Measurements from ENCODE around the gene ARL4A.
"Not testable (repeated sequence)": the region's sequence is repeated elsewhere in the genome, so short reads cannot be mapped to it uniquely, and the experiment has no call there.

Gene ARL4A

DNA sequence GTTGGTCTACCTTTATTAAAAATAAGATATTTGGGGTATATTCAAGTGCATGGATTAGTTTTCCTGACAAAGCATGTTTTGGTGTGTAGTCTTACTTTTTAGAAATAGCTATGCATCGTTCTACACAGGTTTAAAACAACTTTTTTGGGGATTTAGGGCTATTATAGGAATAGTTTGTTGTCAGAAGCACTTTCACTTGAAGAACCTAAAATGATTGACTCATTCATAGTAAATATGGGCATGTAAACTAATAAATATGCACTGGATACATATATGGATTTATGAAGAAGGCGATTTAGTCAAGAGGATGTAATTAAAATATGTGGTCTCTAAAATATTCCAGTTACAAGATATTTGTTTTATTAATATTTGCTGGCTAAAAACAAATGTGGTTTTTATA is 2.0 kb downstream of the ARL4A start:
- Histone ChIP-seq H3K4me2 (ENCODE audit: low read length) (no peak overlapping the region), H3K9ac (ENCODE audit: low read length) (no peak overlapping the region), H2AFZ (ENCODE audit: low read depth, low read length) (no peak overlapping the region), H3K9me3 (ENCODE audit: insufficient read depth, low read length) (no peaks in the 10 kb centered on the region), H4K20me1 (ENCODE audit: insufficient read depth, low read length) (no peaks in the 10 kb centered on the region), H3K4me3 (ENCODE audit: low read length) (no peak overlapping the region), H3K36me3 (replicated peaks; ENCODE audit: low read depth, low read length) (no peaks in the 10 kb centered on the region), H3K27ac (ENCODE audit: low read length) (no peak overlapping the region), H3K4me1 (ENCODE audit: low read length) (peaks cover 4% of the 10 kb centered on the region; the same call in 1 of the 2 replicates), H3K27me3 (ENCODE audit: low read depth, low read length) (no peaks in the 10 kb centered on the region), H3K79me2 (ENCODE audit: low read length) (no peaks in the 10 kb centered on the region)
- TF ChIP-seq, protein P1, sequence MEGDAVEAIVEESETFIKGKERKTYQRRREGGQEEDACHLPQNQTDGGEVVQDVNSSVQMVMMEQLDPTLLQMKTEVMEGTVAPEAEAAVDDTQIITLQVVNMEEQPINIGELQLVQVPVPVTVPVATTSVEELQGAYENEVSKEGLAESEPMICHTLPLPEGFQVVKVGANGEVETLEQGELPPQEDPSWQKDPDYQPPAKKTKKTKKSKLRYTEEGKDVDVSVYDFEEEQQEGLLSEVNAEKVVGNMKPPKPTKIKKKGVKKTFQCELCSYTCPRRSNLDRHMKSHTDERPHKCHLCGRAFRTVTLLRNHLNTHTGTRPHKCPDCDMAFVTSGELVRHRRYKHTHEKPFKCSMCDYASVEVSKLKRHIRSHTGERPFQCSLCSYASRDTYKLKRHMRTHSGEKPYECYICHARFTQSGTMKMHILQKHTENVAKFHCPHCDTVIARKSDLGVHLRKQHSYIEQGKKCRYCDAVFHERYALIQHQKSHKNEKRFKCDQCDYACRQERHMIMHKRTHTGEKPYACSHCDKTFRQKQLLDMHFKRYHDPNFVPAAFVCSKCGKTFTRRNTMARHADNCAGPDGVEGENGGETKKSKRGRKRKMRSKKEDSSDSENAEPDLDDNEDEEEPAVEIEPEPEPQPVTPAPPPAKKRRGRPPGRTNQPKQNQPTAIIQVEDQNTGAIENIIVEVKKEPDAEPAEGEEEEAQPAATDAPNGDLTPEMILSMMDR (IDR thresholded peaks at IDR 0.05; ENCODE audit: low read depth, low read length): no peak
- TF ChIP-seq EZH2phosphoT487 (IDR thresholded peaks at IDR 0.05; ENCODE audit: low read depth): no peak

DNA sequence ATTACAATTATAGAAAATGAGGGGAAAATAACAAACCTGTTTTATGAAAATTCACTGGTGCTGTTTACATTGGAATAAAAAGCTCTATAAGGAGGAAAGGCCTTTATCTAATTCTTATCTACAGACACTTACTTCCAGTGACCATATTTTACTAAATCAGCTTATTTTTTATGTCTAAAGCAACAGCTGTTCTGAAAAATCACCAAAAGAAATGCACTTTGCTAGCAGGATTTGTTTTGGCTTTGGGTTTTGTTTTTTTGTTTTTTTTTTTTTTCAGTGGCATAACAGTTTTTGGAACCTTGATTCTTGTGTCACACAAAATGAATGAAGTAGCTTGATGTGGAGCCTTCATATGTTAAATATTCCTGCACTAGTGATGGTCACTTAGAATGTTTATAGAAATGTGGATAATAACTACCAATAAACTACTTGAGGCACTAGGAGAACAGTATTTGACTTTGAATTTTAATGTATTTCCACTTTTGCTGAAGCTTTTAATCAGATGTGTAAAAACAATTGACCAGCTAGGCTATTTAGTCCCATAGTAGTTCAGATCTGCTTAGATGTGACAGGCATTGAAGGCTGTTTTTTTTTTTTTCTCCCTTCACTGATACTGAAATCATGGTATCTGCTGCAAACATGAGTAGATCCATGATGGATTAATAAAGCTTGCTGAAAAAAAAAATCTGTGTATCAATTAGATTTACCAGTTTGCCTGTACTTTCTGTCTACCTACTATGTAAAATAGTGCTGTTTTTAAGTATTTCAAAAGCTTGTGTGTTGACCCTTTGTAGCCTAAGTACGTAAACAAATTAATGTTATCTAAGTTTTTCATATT is 2.8 kb downstream of the ARL4A start:
- no peaks in the 10 kb centered on the region for H3K27me3 ChIP-seq (ENCODE audit: low read depth, low read length)
- H3K4me1 ChIP-seq (ENCODE audit: low read length): no peaks in the 10 kb centered on the region
- no peaks in the 10 kb centered on the region for H4K20me1 ChIP-seq (ENCODE audit: insufficient read depth, low read length)
- H3K27ac ChIP-seq (ENCODE audit: low read length): no peak overlapping the region
- H3K9me3 ChIP-seq (ENCODE audit: insufficient read depth, low read length): no peaks in the 10 kb centered on the region
- TF ChIP-seq, protein P1 (IDR thresholded peaks at IDR 0.05; ENCODE audit: low read depth, low read length): no peak
- TF ChIP-seq EZH2phosphoT487 (IDR thresholded peaks at IDR 0.05; ENCODE audit: low read depth): no peak
- no peak overlapping the region for H3K4me2 ChIP-seq (ENCODE audit: low read length)
- H3K9ac ChIP-seq (ENCODE audit: low read length): no peak overlapping the region
- H3K36me3 ChIP-seq (replicated peaks; ENCODE audit: low read depth, low read length): no peaks in the 10 kb centered on the region
- H3K4me3 ChIP-seq (ENCODE audit: low read length): no peak overlapping the region
- no peaks in the 10 kb centered on the region for H3K79me2 ChIP-seq (ENCODE audit: low read length)
- H2AFZ ChIP-seq (ENCODE audit: low read depth, low read length): no peak overlapping the region

DNA sequence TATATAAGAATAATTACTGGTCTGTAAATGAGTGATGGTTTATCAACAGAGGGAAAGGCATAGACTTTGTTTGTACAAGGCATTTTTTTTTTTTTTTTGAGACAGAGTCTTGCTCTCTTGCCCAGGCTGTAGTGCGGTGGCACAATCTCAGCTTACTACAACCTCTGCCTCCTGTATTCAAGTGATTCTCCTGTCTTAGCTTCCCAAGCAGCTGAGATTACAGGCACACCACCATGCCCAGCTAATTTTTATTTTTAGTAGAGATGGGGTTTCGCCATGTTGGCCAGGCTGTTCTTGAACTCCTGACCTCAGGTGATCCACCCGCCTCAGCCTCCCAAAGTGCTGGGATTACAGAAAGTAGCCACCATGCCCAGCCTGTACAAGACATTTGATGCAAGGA is 4.0 kb downstream of the ARL4A start:
- not testable (repeated sequence) for H3K4me2 ChIP-seq (ENCODE audit: low read length); H3K9me3 ChIP-seq (ENCODE audit: insufficient read depth, low read length); H2AFZ ChIP-seq (ENCODE audit: low read depth, low read length); H3K9ac ChIP-seq (ENCODE audit: low read length); H4K20me1 ChIP-seq (ENCODE audit: insufficient read depth, low read length); H3K4me1 ChIP-seq (ENCODE audit: low read length); H3K27ac ChIP-seq (ENCODE audit: low read length); H3K27me3 ChIP-seq (ENCODE audit: low read depth, low read length); H3K36me3 ChIP-seq (replicated peaks; ENCODE audit: low read depth, low read length); H3K4me3 ChIP-seq (ENCODE audit: low read length); H3K79me2 ChIP-seq (ENCODE audit: low read length)

DNA sequence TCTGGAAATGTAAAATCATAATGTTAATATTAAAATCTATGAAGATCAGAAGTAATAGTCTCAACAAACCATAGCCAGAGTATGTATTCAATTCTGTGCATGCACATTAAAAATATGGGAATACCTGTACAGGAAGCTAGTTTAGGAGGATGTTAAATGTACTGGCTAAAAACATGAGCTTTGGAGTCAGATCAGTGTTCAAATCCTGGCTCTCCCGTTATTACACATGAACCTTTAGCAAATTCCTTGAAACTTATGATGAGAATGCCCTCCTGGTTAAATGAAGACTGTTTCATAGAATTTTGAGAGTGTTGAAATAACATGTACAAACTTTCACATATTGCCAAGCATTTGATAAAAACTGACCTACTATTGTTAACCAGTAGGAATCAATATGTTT is 4.6 kb downstream of the ARL4A start:
- TF ChIP-seq, protein P1 (IDR thresholded peaks at IDR 0.05; ENCODE audit: low read depth, low read length): no peak
- TF ChIP-seq EZH2phosphoT487 (IDR thresholded peaks at IDR 0.05; ENCODE audit: low read depth): no peak
- H3K27ac ChIP-seq (ENCODE audit: low read length): no peak overlapping the region

More for the DNA sequence above, 4.6 kb downstream of the ARL4A start:
- no peaks in the 10 kb centered on the region for H3K9me3 ChIP-seq (ENCODE audit: insufficient read depth, low read length)
- H3K36me3 ChIP-seq (replicated peaks; ENCODE audit: low read depth, low read length): no peaks in the 10 kb centered on the region
- H3K4me3 ChIP-seq (ENCODE audit: low read length): no peak overlapping the region
- H2AFZ ChIP-seq (ENCODE audit: low read depth, low read length): no peak overlapping the region
- no peak overlapping the region for H3K4me2 ChIP-seq (ENCODE audit: low read length)
- no peaks in the 10 kb centered on the region for H3K27me3 ChIP-seq (ENCODE audit: low read depth, low read length)
- no peaks in the 10 kb centered on the region for H4K20me1 ChIP-seq (ENCODE audit: insufficient read depth, low read length)
- no peaks in the 10 kb centered on the region for H3K4me1 ChIP-seq (ENCODE audit: low read length)
- H3K9ac ChIP-seq (ENCODE audit: low read length): no peak overlapping the region
- H3K79me2 ChIP-seq (ENCODE audit: low read length): no peaks in the 10 kb centered on the region

Measured in OCI-LY3 (cell line).